Breast epithelium (tissue), 3 donors: Measurements from ENCODE around the gene NKX2-2.

Source experiments
- POLR2AphosphoS5 ChIP-seq, 3 donors: sonication (generic); formaldehyde crosslinking; IDR thresholded peaks; one replicate each; pipeline ENCODE4 v1.6.1; 2017; ENCODE audit warnings: antibody characterized with exemption in 3 of 3
- TF ChIP-seq, protein P1 (sequence below), 3 donors: fragments of 450-650 bp; IDR thresholded peaks; one replicate each; pipeline ENCODE4 v1.5.1; 2016 to 2017; ENCODE audit warnings: antibody characterized with exemption in 3 of 3, mild to moderate bottlenecking in 3 of 3, moderate library complexity in 3 of 3

DNA sequence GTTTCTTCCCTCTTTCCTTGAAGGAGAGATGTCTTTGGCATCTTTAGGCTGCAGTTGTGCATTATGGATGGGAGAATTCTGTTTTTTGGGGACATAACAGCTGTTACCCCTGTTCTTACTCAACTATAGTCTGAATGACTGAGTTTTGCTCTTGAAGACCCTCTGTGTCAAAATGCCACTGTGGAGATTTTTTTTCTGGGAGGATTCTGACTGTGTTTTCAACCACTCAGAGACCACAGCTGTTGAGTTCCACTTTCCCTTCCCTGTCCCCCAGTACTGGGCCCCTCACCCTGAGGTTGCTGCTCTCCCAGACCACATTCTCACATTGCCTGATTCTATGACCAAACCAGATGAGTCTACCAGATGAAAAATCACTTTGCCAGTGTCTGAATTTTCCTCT is 48.1 kb downstream of the NKX2-2 start:
- TF ChIP-seq, protein P1, sequence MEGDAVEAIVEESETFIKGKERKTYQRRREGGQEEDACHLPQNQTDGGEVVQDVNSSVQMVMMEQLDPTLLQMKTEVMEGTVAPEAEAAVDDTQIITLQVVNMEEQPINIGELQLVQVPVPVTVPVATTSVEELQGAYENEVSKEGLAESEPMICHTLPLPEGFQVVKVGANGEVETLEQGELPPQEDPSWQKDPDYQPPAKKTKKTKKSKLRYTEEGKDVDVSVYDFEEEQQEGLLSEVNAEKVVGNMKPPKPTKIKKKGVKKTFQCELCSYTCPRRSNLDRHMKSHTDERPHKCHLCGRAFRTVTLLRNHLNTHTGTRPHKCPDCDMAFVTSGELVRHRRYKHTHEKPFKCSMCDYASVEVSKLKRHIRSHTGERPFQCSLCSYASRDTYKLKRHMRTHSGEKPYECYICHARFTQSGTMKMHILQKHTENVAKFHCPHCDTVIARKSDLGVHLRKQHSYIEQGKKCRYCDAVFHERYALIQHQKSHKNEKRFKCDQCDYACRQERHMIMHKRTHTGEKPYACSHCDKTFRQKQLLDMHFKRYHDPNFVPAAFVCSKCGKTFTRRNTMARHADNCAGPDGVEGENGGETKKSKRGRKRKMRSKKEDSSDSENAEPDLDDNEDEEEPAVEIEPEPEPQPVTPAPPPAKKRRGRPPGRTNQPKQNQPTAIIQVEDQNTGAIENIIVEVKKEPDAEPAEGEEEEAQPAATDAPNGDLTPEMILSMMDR (IDR thresholded peaks at IDR 0.05) = no peak
- TF ChIP-seq POLR2AphosphoS5 (IDR thresholded peaks at IDR 0.05) = no peak
